Peyer's patch (tissue), 4 donors: ENCODE measurements around the gene FAM200C.

ENCODE experiments used
- POLR2A ChIP-seq, 2 donors: fragments of 450-650 bp; IDR thresholded peaks; one replicate each; pipeline ENCODE4 v1.5.1; 2017; ENCODE audit warnings: antibody characterized with exemption in 2 of 2, mild to moderate bottlenecking in 2 of 2, moderate library complexity in 2 of 2
- TF ChIP-seq, protein P1 (sequence below), 6 experiments: fragments of 450-650 bp in 4 of 6; fragments of 200-600 bp in 2 of 6; sonication (generic) in 1 of 6; IDR thresholded peaks; one replicate each; pipeline ENCODE4 v1.5.1; 2017 to 2019; ENCODE audit warnings: antibody characterized with exemption in 6 of 6, mild to moderate bottlenecking in 3 of 6, moderate library complexity in 1 of 6

DNA sequence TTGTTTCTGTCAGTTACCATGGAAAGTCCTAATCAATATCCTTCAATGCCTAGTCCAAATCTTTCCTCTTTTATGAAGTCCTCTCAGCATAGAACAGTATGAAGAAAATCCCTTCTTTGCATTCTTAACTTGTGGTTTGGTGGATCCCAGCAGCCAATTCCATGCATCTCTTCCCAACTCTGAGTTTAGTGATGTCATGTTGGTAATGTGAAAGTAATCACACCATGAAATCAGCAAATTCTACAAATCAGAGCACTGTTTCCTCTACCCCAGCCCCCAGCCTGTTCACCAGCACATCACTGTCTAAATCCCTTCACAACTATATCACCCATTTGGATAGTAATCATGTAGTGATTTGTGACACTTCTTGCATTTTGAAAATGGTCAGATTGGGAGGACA lies 24.7 kb downstream of the FAM200C start:
- TF ChIP-seq, protein P1, sequence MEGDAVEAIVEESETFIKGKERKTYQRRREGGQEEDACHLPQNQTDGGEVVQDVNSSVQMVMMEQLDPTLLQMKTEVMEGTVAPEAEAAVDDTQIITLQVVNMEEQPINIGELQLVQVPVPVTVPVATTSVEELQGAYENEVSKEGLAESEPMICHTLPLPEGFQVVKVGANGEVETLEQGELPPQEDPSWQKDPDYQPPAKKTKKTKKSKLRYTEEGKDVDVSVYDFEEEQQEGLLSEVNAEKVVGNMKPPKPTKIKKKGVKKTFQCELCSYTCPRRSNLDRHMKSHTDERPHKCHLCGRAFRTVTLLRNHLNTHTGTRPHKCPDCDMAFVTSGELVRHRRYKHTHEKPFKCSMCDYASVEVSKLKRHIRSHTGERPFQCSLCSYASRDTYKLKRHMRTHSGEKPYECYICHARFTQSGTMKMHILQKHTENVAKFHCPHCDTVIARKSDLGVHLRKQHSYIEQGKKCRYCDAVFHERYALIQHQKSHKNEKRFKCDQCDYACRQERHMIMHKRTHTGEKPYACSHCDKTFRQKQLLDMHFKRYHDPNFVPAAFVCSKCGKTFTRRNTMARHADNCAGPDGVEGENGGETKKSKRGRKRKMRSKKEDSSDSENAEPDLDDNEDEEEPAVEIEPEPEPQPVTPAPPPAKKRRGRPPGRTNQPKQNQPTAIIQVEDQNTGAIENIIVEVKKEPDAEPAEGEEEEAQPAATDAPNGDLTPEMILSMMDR (IDR thresholded peaks at IDR 0.05), result no peak
- no peak for TF ChIP-seq POLR2A (IDR thresholded peaks at IDR 0.05)
